Activated naive CD4-positive, alpha-beta T cell treated with anti-CD3 and anti-CD28 coated beads, Interleukin-2, amount 10 ng/mL, durations not matched to agents 7 days and 5 days (primary cell): ENCODE data around the gene PLEKHG1.

Experiments used
- CTCF ChIA-PET: fragments of 350-600 bp; sonication (Branson Sonifier 250); formaldehyde crosslinking; loops from one replicate; lab custom pipeline; 2021; ENCODE audit warnings: antibody characterized with exemption; lab: Charles Lee
- DNase-seq: peaks from one replicate; pipeline ENCODE4 v3.0.0-alpha.2; 2020
- H3K27ac Mint-ChIP-seq: one replicate; pipeline ENCODE4 v1.8.0; 2021; ENCODE audit warnings: mild to moderate bottlenecking, moderate library complexity, mixed read lengths
- H3K27me3 Mint-ChIP-seq: one replicate; pipeline ENCODE4 v1.8.0; 2021; ENCODE audit warnings: mild to moderate bottlenecking, mixed read lengths
- H3K36me3 Mint-ChIP-seq: one replicate; pipeline ENCODE4 v1.8.0; 2021; ENCODE audit warnings: mixed read lengths
- H3K4me1 Mint-ChIP-seq: one replicate; pipeline ENCODE4 v1.8.0; 2021; ENCODE audit warnings: mixed read lengths
- H3K4me3 Mint-ChIP-seq: one replicate; pipeline ENCODE4 v1.8.0; 2021; ENCODE audit warnings: mild to moderate bottlenecking, moderate library complexity, mixed read lengths
- H3K9me3 Mint-ChIP-seq: one replicate; pipeline ENCODE4 v1.8.0; 2021; ENCODE audit warnings: mixed read lengths

Gene PLEKHG1

GRCh38 chr6:150617496-150618460 lies 18.1 kb downstream of the PLEKHG1 start:
- Mint-ChIP-seq H3K36me3 (no peaks in the 10 kb centered on the region), H3K4me3 (no peak overlapping the region), H3K27me3 (peaks cover 8% of the 10 kb centered on the region), H3K27ac (no peak overlapping the region), H3K4me1 (peaks cover 3% of the 10 kb centered on the region), H3K9me3 (no peaks in the 10 kb centered on the region)
- CTCF ChIA-PET: no interaction called here
- no peak for DNase-seq

GRCh38 chr6:150619275-150619674 lies 19.6 kb downstream of the PLEKHG1 start:
- peaks cover 11% of the 10 kb centered on the region for H3K4me1 Mint-ChIP-seq
- no peak for DNase-seq
- no peaks in the 10 kb centered on the region for H3K9me3 Mint-ChIP-seq
- no peak overlapping the region for H3K27ac Mint-ChIP-seq
- H3K4me3 Mint-ChIP-seq: no peak overlapping the region
- peaks cover 9% of the 10 kb centered on the region for H3K27me3 Mint-ChIP-seq
- CTCF ChIA-PET: interaction anchor here (1.0 kb wide), 1 partner anchor 19 kb away, joined by 3 read pairs; no protein-coding TSS in a partner anchor
- H3K36me3 Mint-ChIP-seq: no peaks in the 10 kb centered on the region

- H3K36me3 Mint-ChIP-seq: no peaks in the 10 kb centered on the region
- CTCF ChIA-PET: no interaction called here
- no peaks in the 10 kb centered on the region for H3K9me3 Mint-ChIP-seq
- peaks cover 11% of the 10 kb centered on the region for H3K4me1 Mint-ChIP-seq
- H3K27me3 Mint-ChIP-seq: peaks cover 10% of the 10 kb centered on the region
- H3K27ac Mint-ChIP-seq: no peak overlapping the region
- no peak overlapping the region for H3K4me3 Mint-ChIP-seq
- no peak for DNase-seq
Measured at GRCh38 chr6:150620244-150620643, 20.6 kb downstream of the PLEKHG1 start.

- H3K9me3 Mint-ChIP-seq: no peaks in the 10 kb centered on the region
- no peak overlapping the region for H3K4me3 Mint-ChIP-seq
- H3K27me3 Mint-ChIP-seq: peaks cover 9% of the 10 kb centered on the region
- H3K27ac Mint-ChIP-seq: no peak overlapping the region
- DNase-seq: no peak
- peaks cover 11% of the 10 kb centered on the region for H3K4me1 Mint-ChIP-seq
- CTCF ChIA-PET: no interaction called here
- no peaks in the 10 kb centered on the region for H3K36me3 Mint-ChIP-seq
Measured at GRCh38 chr6:150620763-150621162, 21.1 kb downstream of the PLEKHG1 start.

GRCh38 chr6:150622476-150622875 lies 22.8 kb downstream of the PLEKHG1 start:
- no peak overlapping the region for H3K4me3 Mint-ChIP-seq
- DNase-seq: no peak
- H3K27ac Mint-ChIP-seq: no peak overlapping the region
- no peaks in the 10 kb centered on the region for H3K9me3 Mint-ChIP-seq
- CTCF ChIA-PET: no interaction called here
- H3K27me3 Mint-ChIP-seq: peaks cover 4% of the 10 kb centered on the region
- H3K36me3 Mint-ChIP-seq: no peaks in the 10 kb centered on the region
- H3K4me1 Mint-ChIP-seq: peaks cover 11% of the 10 kb centered on the region

- Mint-ChIP-seq H3K27me3 (peaks cover 4% of the 10 kb centered on the region), H3K4me1 (peaks cover 11% of the 10 kb centered on the region), H3K4me3 (no peak overlapping the region), H3K27ac (peak overlapping the region; percentile 54), H3K9me3 (no peaks in the 10 kb centered on the region), H3K36me3 (no peaks in the 10 kb centered on the region)
- CTCF ChIA-PET: no interaction called here
- no peak for DNase-seq
Measured at GRCh38 chr6:150622941-150623874, 23.5 kb downstream of the PLEKHG1 start.

GRCh38 chr6:150624191-150624590 lies 24.5 kb downstream of the PLEKHG1 start:
- Mint-ChIP-seq H3K4me1 (peaks cover 11% of the 10 kb centered on the region), H3K27me3 (peaks cover 4% of the 10 kb centered on the region), H3K36me3 (no peaks in the 10 kb centered on the region), H3K9me3 (no peaks in the 10 kb centered on the region), H3K4me3 (no peak overlapping the region), H3K27ac (no peak overlapping the region)
- CTCF ChIA-PET: no interaction called here
- DNase-seq: no peak

- CTCF ChIA-PET: no interaction called here
- Mint-ChIP-seq H3K36me3 (no peaks in the 10 kb centered on the region), H3K4me1 (peaks cover 11% of the 10 kb centered on the region), H3K27ac (no peak overlapping the region), H3K27me3 (peaks cover 7% of the 10 kb centered on the region), H3K9me3 (no peaks in the 10 kb centered on the region), H3K4me3 (no peak overlapping the region)
- no peak for DNase-seq
Measured at GRCh38 chr6:150625927-150626326, 26.2 kb downstream of the PLEKHG1 start.

GRCh38 chr6:150627154-150627553 lies 27.5 kb downstream of the PLEKHG1 start:
- CTCF ChIA-PET: interaction anchor here (0.6 kb wide), 1 partner anchor 791 kb away, joined by 3 read pairs; no protein-coding TSS in a partner anchor
- Mint-ChIP-seq H3K27me3 (peaks cover 17% of the 10 kb centered on the region), H3K27ac (no peak overlapping the region), H3K4me1 (peaks cover 14% of the 10 kb centered on the region), H3K9me3 (no peaks in the 10 kb centered on the region), H3K4me3 (no peak overlapping the region), H3K36me3 (no peaks in the 10 kb centered on the region)
- no peak for DNase-seq

- no peak overlapping the region for H3K4me3 Mint-ChIP-seq
- CTCF ChIA-PET: no interaction called here
- H3K4me1 Mint-ChIP-seq: peaks cover 17% of the 10 kb centered on the region
- peaks cover 17% of the 10 kb centered on the region for H3K27me3 Mint-ChIP-seq
- no peaks in the 10 kb centered on the region for H3K9me3 Mint-ChIP-seq
- H3K27ac Mint-ChIP-seq: no peak overlapping the region
- no peak for DNase-seq
- H3K36me3 Mint-ChIP-seq: no peaks in the 10 kb centered on the region
Measured at GRCh38 chr6:150627585-150628025, 27.9 kb downstream of the PLEKHG1 start.

GRCh38 chr6:150628908-150629307 lies 29.2 kb downstream of the PLEKHG1 start:
- Mint-ChIP-seq H3K4me1 (peaks cover 17% of the 10 kb centered on the region), H3K9me3 (no peaks in the 10 kb centered on the region), H3K27ac (no peak overlapping the region), H3K36me3 (no peaks in the 10 kb centered on the region), H3K27me3 (peaks cover 27% of the 10 kb centered on the region), H3K4me3 (no peak overlapping the region)
- no peak for DNase-seq
- CTCF ChIA-PET: no interaction called here

GRCh38 chr6:150631283-150631983 lies 31.7 kb downstream of the PLEKHG1 start:
- Mint-ChIP-seq H3K9me3 (no peaks in the 10 kb centered on the region), H3K27ac (no peak overlapping the region), H3K4me1 (peaks cover 17% of the 10 kb centered on the region), H3K36me3 (no peaks in the 10 kb centered on the region), H3K27me3 (peaks cover 26% of the 10 kb centered on the region), H3K4me3 (no peak overlapping the region)
- no peak for DNase-seq
- CTCF ChIA-PET: interaction anchor here (0.6 kb wide), 1 partner anchor 237 kb away, joined by 3 read pairs; no protein-coding TSS in a partner anchor

- CTCF ChIA-PET: no interaction called here
- no peak overlapping the region for H3K4me3 Mint-ChIP-seq
- H3K27ac Mint-ChIP-seq: no peak overlapping the region
- H3K27me3 Mint-ChIP-seq: peaks cover 26% of the 10 kb centered on the region
- DNase-seq: no peak
- H3K9me3 Mint-ChIP-seq: no peaks in the 10 kb centered on the region
- H3K36me3 Mint-ChIP-seq: no peaks in the 10 kb centered on the region
- peaks cover 17% of the 10 kb centered on the region for H3K4me1 Mint-ChIP-seq
Measured at GRCh38 chr6:150631984-150632642, 32.4 kb downstream of the PLEKHG1 start.
